ENCODE measurements around the gene KRT3. TPM values are rescaled to one million over a fixed set of nuclear protein-coding genes. Genes with fewer than 3 reads are reported as not detected.

KRT3 gene
- total RNA-seq, 1 experiment from 2014 or later = not detected

DNA sequence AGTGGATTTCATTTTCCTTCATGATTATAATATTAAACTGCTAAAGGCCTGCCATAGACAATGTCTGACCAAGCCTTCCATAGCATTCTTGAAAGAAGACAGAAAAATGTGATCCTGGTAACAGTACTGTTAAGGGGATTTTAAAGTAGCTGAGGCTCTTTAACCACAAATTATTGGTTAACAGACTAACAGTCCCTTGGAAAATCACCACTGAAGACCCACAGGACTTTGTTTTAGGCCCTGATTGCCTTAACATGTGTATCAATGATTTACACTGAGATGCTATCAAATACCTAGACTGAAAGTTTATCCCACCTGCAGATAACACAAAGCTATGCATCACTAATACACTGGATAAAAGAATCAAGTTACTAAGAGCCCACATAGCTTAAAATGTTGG lies 32.2 kb upstream of the KRT3 start:
- DNase-seq (ENCODE audit: extremely low read depth, low read depth) = no peak

DNA sequence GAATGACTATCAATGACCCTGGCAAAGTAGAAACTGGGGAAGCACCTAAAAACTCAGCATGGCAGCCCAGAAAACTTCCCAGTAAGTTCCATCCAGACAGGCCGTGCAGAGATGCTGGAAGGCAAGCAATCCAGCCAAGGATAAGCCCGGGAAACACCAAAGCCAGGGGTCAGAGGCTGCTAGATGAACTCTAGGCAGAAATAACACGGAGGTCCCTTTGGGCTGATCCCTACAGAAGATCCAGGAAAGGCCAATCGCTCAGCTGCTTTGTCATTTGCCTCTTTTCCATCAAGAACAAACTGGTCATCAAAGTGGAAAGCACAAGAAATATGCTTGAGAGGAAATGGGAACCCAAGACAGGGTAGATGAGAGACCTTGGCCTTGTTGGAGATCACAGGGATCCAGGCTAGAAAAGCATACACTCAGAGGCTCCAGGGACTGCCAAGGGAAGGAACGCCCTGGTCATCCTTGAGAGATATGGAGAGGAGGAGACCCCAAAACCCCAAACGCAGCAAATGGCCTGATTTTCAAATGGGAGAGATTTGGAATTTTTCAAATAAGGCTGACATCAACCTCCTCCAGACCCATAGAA lies 31.7 kb upstream of the KRT3 start:
- no peak for DNase-seq (ENCODE audit: extremely low read depth, low read depth)

DNA sequence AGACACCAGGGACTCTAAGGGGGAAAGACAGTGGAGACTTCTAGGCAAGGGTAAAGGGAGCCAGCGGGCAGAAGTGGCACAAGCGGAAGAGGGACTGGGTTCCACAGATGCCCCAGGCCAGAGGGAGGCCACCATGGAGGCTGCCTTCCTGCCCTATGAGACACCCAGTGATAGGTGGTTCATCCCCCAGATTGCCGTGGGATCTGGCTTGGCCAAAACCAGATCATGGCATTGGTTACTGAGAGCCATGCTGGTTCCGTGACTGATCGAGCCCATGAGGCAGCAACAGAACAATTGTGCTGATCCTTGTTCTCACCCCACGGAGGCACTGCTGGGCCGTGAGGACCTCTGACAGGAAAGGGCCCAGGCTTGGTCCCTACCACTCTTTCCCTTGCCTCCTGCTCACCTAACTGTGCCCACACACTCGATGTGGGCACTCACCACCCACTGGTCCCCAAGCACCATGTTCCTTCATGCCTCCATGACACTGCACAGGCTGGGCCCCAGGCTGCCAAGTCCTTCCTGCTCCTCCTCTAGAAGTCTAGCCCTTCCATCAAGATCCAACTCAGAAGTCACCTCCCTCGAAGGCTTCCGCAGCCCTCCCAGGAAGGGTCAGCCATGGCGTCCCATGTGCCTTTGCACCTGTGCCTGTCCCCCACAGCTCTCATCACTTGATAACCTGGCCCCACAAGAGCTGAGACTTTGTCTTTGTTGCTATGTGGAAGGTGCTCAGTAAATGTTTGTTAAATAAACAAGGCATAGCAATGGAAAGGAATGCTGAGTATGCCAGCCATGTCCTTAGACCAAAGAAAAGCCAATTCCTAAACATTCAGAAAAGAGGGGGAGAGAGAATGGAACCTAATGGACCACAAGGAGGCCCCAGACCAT lies 30.9 kb upstream of the KRT3 start:
- DNase-seq (ENCODE audit: extremely low read depth, low read depth) = no peak

DNA sequence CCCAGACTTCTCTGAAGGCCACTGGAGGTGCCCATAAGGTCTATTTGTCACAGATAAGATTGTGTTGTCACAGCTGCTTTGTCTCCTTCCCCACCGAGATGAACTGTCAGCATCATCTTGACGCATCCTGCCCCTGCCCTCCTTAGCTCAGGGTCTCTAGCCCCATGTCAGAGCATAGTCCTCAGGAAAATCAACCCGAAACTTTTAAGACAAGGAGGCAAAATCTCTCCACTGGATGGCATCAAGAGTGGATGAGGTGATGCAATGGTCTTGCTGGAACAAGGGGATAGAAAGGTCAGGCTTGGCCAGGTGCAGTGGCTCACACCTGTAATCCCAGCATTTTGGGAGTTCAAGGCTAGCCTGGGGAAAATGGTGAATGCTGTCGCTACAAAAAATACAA lies 30.0 kb upstream of the KRT3 start:
- no peak for DNase-seq (ENCODE audit: extremely low read depth, low read depth)

DNA sequence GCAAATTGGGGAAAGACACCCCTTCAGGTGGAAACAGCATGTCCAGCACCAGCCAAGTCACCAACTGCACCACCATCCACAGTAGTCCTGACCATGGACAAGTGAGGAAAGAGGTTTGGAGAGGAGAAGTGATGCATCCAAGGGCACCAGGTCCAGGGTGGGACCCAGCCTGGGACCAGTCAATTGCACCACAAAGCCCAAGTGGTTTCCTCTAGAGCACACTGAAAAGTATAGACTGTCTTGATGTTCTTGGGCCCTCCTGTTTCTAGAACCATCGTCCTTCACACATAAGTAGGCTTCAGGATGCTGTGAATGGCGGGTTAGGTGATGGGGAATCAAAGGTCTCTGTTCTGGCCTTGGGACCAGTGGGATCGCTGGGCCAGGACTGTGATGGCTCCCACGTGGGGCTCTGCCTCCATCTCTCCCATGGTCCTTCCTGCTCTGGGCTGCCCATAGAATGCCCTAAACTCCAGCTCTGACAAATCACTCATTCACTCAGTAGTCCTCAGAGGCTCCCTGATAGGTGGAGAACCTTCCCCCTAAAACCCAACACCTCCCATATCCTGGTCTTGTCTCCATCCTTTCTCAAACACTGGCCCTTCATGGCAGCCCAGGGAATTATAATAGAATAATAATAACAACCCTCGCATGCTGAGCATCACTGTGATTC lies 29.0 kb upstream of the KRT3 start:
- no peak for DNase-seq (ENCODE audit: extremely low read depth, low read depth)

DNA sequence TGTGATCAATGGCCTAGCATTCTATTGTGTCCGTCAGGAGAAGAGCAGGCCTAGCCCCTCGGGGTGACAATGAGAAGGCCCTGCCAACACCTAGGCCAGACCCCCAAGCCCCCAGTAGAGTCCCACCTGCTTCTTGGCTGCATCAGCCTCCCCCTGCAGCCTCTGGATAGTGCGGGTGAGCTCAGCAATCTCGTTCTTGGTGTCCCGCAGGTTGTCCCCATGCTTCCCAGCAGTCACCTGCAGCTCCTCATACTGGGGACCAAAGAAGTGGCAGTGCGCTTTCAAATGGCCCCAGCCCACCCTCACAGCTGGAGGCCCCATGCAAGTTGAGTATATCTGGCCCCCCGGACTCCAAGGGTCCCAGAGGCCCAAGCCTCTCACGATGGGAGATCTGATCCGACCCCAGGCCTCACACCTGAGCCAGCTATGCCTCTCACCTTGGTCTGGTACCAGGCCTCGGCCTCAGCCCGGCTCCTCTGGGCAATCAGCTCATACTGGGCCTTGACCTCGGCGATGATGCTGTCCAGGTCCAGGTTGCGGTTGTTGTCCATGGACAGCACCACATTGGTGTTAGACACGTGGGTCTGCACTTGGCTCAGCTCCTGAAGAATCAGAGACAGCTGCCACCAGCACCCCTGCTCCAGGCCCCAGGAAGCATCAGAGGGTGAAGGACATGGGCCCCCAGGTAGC lies 28.0 kb upstream of the KRT3 start:
- no peak for DNase-seq (ENCODE audit: extremely low read depth, low read depth)

DNA sequence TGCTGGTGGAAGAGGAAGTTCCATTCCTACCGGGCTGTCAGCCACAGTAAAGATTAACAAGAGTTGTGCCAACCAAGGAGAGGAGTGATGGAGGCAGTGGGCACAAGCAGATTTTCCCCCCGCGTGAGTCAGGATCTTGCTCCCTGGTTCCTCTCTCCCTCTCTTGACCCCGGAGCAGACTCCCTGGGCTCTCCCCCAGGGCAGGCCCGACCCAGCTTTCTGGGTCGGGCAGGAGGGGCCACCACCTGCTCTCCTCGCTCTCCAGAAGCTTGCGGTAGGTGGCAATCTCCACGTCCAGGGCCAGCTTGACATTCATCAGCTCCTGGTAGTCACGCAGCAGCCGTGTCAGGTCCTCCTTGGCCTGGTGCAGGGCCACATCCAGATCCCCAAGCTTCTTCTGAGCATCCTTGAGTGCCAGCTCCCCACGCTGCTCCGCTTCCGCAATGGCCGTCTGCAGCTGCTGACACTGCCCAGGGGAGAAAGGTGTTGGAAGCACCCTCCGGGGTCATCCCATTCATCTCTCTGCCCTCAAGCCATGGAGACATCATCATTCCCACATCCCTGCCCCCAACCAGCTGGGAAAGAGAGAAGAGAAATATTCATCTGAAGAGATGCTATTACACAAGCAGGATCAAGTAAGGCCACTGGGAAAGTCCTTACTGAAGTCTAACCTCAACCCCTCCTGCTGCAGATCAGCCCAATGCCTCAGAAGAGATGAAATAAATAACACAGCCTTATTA lies 27.0 kb upstream of the KRT3 start:
- DNase-seq (ENCODE audit: extremely low read depth, low read depth) = no peak

DNA sequence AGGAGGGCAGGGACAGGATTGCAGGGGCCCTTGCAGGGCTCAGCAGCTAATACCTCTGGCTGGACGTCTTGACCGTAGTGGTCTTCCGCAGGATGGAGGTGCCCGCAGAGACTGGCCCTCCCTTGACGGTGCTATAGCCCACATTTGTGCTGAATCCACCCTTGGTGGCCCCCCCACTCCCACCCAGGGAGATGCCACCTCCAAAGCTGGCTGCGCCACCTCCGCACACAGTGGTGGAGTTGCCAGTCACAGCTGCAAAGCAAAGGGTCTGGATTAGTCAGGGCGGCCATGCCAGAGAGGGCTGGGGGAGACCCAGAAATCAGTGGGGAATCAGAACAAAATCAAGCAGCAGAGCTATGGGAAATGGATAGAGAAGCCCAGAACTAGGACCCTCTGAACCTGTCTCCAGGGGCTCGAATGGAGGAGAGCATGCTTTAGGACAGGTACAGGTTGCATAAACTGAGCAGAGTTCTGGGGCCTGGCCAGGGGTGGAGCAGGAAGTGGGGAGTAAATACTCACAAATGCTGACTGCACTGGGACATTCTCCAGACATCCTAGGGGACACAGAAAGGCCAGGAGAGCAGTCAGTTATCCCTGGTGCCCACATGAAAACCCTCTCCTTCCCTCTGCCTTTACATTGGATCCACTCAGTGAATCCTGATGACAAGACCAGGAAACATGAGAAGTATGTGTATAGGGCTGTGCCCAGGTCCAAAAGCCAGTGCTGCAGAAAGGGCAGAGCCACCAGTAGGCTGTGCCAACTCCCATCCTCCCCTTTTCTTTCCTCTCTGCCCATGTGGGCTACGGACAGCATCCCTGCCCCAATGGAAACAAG lies 26.1 kb upstream of the KRT3 start:
- no peak for DNase-seq (ENCODE audit: extremely low read depth, low read depth)

DNA sequence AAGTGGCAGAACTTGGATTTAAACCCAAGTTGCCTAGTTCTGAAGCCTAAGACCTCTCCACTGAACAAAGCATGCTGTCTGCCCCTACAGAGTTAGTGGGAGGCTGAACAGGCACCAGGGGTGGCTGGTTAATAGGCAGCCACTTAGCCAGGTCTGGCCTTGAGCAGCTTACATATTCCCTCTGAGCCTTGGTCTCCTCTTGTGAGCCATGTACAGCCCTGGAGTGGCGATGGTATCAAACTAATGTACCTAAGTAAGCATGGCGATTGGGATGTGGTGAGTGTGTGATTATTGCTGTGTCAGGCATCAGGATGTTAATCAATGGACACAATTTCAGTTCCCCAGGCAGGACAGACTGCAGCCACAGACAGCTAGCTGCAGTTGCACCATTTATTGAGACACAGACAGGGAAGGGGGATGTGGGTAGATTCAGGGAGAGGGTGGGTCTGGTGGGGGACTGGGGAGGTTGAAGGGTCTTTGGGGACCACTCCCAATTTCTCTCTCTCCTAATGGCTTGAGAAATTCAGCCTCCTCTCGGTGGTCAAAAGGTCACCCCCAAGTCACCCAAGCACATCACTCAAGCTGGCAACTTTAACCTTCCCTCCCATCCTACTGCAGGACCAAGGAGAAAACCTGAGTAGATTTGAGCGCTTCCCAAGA lies 25.3 kb upstream of the KRT3 start:
- no peak for DNase-seq (ENCODE audit: extremely low read depth, low read depth)

DNA sequence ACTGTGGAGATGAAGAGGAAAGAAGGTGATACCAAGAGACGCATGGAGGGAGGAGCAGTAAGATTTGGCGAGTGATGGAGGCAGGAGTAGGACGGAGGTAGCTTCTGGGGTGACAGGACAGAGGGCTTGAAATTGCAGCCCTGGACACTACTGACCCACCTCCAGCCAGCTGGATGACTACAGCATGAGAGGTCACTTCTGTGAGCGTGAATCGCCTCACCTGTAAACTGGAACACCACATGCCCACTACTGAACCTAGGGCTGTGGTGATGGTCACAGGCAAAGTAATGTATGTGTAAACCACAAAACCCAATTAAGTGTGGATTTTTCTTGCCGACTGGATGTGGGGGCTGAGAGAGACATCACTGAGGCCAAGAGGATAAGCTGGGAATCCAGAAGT lies 24.6 kb upstream of the KRT3 start:
- DNase-seq (ENCODE audit: extremely low read depth, low read depth) = no peak

DNA sequence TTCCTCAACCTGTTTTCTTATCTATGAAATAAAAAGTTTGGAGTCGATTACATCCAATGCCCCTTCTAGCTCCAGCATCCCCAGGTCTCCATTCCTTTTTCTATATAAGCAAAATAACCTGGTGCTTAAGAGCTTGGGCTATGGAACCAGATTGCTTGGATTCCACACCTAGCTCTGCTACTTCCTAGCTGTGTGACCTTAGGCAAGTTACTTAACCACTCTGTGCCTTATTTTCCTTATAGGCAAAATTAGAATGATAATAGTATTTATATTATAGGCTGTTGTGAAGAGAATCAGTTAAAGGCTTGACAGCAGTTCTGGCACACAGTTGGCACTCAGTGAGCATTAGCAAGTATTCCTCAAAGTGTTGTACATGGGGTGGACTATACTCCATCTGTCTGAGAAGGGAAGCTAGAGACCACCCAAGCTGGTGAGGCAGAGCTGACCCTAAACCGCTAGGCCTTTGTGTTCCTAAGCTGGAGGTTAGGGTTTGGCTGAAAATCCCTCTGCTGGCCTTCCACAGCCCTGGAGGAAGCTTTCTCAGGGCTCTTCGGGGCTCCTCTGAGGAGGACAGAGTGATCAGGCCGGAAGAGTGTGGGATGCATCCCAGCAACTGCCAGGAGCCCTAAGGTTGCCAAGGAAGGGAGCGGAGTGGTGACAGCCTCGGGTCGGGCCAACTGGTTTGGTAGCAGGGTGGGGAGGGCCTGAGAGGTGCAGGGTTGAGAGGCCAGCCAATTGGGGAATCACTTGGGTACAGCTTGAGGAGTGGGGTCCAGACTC lies 24.0 kb upstream of the KRT3 start:
- no peak for DNase-seq (ENCODE audit: extremely low read depth, low read depth)

DNA sequence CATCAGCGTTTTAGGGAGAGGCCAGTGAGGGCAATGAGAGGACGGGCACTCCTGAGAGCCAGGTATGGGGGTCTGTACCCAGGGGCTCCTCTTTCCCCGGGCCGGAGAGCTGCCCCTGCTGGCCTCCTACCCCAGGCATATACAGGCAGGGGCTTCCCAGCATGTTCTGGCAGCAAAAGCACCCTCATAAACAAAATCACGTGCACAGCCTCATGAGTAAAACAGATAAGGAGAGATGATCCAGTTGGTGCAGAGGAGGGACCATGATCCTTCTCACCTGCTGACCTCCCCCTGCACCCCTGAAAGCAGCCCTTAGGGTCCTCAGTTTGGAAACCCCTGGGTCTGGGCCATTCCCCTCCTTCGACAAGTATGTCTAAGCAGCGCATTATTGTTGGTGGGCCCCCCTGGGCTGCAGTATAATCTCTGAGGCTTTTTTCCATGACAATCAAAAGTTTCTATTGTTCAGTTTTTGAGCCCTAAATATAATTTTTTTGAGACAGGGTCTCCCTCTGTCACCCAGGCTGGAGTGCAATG lies 23.0 kb upstream of the KRT3 start:
- no peak for DNase-seq (ENCODE audit: extremely low read depth, low read depth)

DNA sequence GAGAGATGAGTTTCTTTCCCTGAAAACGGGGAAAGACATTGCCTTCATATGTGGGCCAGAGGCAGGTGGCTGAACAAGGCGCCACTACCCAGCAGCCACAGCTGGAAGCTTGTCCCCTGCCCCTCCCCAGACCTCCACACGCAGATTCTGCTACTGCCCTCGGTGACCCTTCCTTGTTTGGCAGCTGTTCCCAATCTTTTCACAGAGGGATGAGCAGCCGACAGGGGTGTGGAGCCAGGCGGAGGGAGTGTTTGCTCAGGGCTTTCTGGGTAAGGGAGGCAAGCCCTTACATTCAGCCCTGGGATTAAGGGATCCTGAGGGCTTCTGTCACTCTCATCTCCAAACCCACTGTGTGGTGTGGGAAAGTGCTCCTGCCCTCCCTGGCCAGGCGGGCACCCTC lies 22.5 kb upstream of the KRT3 start:
- DNase-seq (ENCODE audit: extremely low read depth, low read depth) = no peak

DNA sequence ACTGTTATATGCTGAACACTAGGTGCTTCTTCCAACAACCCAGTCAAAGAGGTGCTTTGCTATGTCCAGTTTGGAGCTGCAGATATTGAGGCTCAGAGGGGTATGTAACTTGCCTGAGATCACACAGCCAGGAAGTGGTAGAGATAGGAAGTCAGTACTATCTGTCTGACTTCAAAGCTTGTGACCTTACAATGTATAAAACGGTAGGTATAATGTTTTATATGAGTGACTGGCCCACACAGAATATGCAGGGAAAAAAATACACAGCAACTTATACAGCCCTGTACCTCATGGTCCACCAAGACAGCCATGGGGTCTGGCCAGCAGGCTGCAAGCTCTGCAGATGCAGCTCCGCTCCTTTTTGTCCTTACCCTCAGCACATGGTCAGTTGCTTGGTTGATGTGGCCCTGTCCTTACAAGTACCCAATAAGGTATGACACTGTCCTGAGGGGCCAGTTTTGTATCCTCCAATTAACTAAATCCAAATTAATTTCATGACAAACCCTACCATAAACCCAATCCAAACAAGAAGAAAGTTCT lies 21.9 kb upstream of the KRT3 start:
- no peak for DNase-seq (ENCODE audit: extremely low read depth, low read depth)

DNA sequence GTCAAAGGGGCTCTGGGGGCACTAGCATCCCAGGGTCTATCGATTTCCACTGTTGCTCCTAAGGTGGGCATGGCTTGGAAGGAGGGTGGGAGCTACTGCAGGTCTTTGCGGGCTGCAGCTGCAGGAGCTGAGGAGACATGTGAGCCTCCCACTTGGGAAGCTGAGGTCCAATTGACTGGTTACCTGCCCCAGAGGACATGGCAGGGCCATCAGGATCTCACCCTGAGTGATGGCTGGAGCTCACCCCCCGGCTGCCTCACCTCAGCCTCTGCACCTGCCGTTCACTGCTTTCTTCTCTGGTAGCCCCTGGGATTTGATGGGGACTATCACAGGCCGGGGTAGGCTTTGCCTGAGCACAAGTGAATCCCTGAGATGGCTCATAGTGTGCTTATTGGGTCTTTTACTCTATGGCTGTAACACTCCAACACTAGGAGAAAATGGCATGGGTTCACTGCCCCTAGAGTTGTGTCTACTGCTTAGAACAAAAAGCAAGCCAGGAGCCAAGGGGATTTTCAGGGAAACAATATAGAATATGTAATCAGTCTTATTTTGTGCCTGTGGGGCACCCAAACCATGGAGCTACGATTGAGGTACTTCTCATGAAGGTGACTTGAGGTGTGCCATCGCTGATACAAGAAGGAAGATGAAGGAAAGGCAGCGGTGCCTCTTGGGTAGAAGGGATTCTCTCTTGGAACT lies 21.2 kb upstream of the KRT3 start:
- no peak for DNase-seq (ENCODE audit: extremely low read depth, low read depth)

DNA sequence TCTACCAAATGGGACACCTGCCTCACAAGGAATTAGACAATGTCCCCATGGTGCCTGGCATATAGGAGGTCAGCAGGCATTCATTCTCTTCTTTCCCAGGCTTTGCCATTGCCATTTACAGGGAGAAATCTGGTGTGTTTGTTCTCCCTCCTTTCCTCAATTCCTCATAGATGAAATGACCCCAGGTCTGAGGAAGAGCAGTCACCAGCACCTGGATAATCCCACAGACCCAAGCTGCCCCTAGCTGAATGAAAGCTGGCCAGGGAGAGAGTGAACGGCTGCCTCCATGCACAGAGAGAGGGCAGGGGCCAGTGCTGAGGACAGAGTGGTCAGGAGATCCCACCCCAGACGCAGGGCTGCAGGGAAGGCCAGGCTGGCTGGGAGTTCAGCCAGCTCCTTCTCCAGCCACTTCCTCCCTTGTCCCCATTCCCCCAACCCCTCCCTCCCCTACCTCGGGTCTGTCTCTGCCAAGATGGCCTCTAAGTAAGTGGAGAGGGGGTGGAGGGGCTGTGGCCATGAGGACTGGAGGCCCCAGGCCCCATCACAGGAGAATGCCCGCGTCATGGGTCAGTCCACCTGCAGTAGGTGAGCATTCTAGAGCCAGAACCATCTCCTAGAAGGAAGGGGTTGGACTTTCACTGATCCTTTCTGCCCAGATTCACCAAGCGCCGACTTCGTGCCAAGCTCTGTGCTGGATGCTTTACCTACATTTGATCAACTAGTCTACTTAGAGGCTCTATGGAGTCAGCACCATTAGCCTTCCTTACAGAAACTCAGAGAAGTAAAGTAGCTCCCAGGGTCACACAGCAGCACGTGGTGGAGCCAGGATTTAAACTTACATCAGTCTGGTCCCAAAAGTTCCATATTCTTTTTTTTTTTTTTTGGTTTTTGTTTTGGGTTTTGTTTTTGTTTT lies 20.0 kb upstream of the KRT3 start:
- DNase-seq (ENCODE audit: extremely low read depth, low read depth) = no peak
